ENCODE results near the gene OPHN1.

Gene OPHN1

GRCh38 chrX:68193234-68193633 lies 240.1 kb downstream of the OPHN1 start:
- Histone ChIP-seq H3K27ac (ENCODE audit: low read depth, low read length) (no peak overlapping the region), H3K4me1 (ENCODE audit: control insufficient read depth, low read length) (no peaks in the 10 kb centered on the region), H3K79me2 (ENCODE audit: control insufficient read depth, low read length) (no peaks in the 10 kb centered on the region), H3K4me3 (ENCODE audit: low read length) (no peak overlapping the region), H3K4me2 (ENCODE audit: low read length) (no peak overlapping the region), H3F3A (ENCODE audit: control insufficient read depth, insufficient read depth) (no peaks in the 10 kb centered on the region), H3K36me3 (ENCODE audit: control insufficient read depth, low read length) (no peaks in the 10 kb centered on the region), H4K20me1 (ENCODE audit: control insufficient read depth, insufficient read depth, low read depth, low read length) (no peaks in the 10 kb centered on the region), H3K9me3 (ENCODE audit: control insufficient read depth, insufficient read depth, low read length) (no peaks in the 10 kb centered on the region), H3K9me2 (replicated peaks; ENCODE audit: control insufficient read depth, low read length) (no peaks in the 10 kb centered on the region), H3K27me3 (ENCODE audit: control insufficient read depth, low read length) (no peaks in the 10 kb centered on the region)
- TF ChIP-seq CTCF (IDR thresholded peaks at IDR 0.05; ENCODE audit: low read depth, low read length, poor library complexity, severe bottlenecking) (no peak), EZH2phosphoT487 (IDR thresholded peaks at IDR 0.05; ENCODE audit: borderline replicate concordance, low read length) (no peak)

- H3K27ac ChIP-seq (ENCODE audit: low read depth, low read length), result no peak overlapping the region
- H3K4me3 ChIP-seq (ENCODE audit: low read length), result no peak overlapping the region
- H3K36me3 ChIP-seq (ENCODE audit: control insufficient read depth, low read length), result no peaks in the 10 kb centered on the region
- no peaks in the 10 kb centered on the region for H3K27me3 ChIP-seq (ENCODE audit: control insufficient read depth, low read length)
- H3F3A ChIP-seq (ENCODE audit: control insufficient read depth, insufficient read depth), result no peaks in the 10 kb centered on the region
- H3K9me2 ChIP-seq (replicated peaks; ENCODE audit: control insufficient read depth, low read length), result no peaks in the 10 kb centered on the region
- no peaks in the 10 kb centered on the region for H4K20me1 ChIP-seq (ENCODE audit: control insufficient read depth, insufficient read depth, low read depth, low read length)
- TF ChIP-seq CTCF (IDR thresholded peaks at IDR 0.05; ENCODE audit: low read depth, low read length, poor library complexity, severe bottlenecking), result no peak
- TF ChIP-seq EZH2phosphoT487 (IDR thresholded peaks at IDR 0.05; ENCODE audit: borderline replicate concordance, low read length), result no peak
- no peak overlapping the region for H3K4me2 ChIP-seq (ENCODE audit: low read length)
- H3K79me2 ChIP-seq (ENCODE audit: control insufficient read depth, low read length), result no peaks in the 10 kb centered on the region
- no peaks in the 10 kb centered on the region for H3K9me3 ChIP-seq (ENCODE audit: control insufficient read depth, insufficient read depth, low read length)
- H3K4me1 ChIP-seq (ENCODE audit: control insufficient read depth, low read length), result no peaks in the 10 kb centered on the region
Measured at GRCh38 chrX:68190799-68191198, 242.5 kb downstream of the OPHN1 start.

GRCh38 chrX:68186552-68187262 lies 246.6 kb downstream of the OPHN1 start:
- Histone ChIP-seq H3F3A (ENCODE audit: control insufficient read depth, insufficient read depth) (no peaks in the 10 kb centered on the region), H3K36me3 (ENCODE audit: control insufficient read depth, low read length) (no peaks in the 10 kb centered on the region), H3K4me2 (ENCODE audit: low read length) (no peak overlapping the region), H3K4me3 (ENCODE audit: low read length) (no peak overlapping the region), H3K9me2 (replicated peaks; ENCODE audit: control insufficient read depth, low read length) (no peaks in the 10 kb centered on the region), H3K4me1 (ENCODE audit: control insufficient read depth, low read length) (no peaks in the 10 kb centered on the region), H3K9me3 (ENCODE audit: control insufficient read depth, insufficient read depth, low read length) (no peaks in the 10 kb centered on the region), H3K27me3 (ENCODE audit: control insufficient read depth, low read length) (no peaks in the 10 kb centered on the region), H3K79me2 (ENCODE audit: control insufficient read depth, low read length) (no peaks in the 10 kb centered on the region), H3K27ac (ENCODE audit: low read depth, low read length) (no peak overlapping the region), H4K20me1 (ENCODE audit: control insufficient read depth, insufficient read depth, low read depth, low read length) (no peaks in the 10 kb centered on the region)
- TF ChIP-seq EZH2phosphoT487 (IDR thresholded peaks at IDR 0.05; ENCODE audit: borderline replicate concordance, low read length) (no peak), CTCF (IDR thresholded peaks at IDR 0.05; ENCODE audit: low read depth, low read length, poor library complexity, severe bottlenecking) (no peak)

Data from DOHH2 (cell line).